ENCODE results near the gene NCKAP5L. TPM values are rescaled to one million over a fixed set of nuclear protein-coding genes. Genes with fewer than 3 reads are reported as not detected.

NCKAP5L gene
- total RNA-seq, 1 experiment from 2014 or later, result 28.2 TPM

DNA sequence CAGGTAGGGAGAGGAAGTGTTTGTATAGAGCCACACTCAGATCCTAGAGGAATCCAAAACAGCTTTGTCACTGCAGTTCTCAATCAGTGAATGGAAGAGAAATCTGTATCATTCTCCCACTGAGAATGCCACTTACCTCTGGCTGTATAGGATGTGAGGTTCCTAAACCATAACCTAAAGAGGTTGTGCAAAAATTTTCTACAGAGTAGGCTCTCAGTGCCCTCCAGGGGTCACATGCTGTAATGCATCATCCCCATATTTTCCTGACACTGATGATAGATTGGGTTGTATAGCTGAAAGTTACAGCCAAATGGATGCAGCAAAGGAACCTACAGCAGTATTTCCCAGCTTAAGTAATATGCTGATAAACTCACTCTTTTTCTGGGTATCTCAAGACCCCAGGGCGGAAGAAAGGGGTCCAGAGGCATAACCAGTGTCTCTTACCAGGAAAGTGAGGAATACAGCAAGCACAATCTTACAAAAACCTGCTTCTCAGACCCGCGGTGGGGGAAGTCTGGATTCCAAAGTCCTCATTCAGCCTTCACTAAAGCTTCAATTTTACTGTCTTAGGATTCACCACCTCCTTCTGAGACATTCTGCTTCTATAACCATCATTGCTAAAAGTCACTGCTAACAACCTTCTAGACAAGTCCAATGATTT is 10.9 kb upstream of the NCKAP5L start:
- peaks cover 15% of the 10 kb centered on the region for H3K4me1 ChIP-seq (ENCODE audit: insufficient read depth, low read length, poor library complexity, severe bottlenecking)
- H3K9me3 ChIP-seq (ENCODE audit: low read depth, low read length, poor library complexity, severe bottlenecking), result no peaks in the 10 kb centered on the region
- peak; percentile 67 for DNase-seq (ENCODE audit: low spot score)
- H3K4me3 ChIP-seq (ENCODE audit: low read depth, low read length, poor library complexity, severe bottlenecking), result no peak overlapping the region
- BruUV-seq (replicated peaks), result no TSS peak
- ChIA-PET CTCF (interaction anchor here (0.6 to 1.3 kb wide), 6 partner anchors 11 to 410 kb away, joined by 3 to 6 read pairs (median 3); partner anchors contain the start of gene NCKAP5L), POLR2A (ENCODE audit: low non-redundant PET) (interaction anchor here (0.6 kb wide), 1 partner anchor 11 kb away, joined by 12 read pairs; the partner anchor contains the start of gene NCKAP5L)
- no peak overlapping the region for H3K27ac ChIP-seq (ENCODE audit: low read depth, low read length, poor library complexity, severe bottlenecking)
- peak; percentile 76 for TF ChIP-seq CTCF (conservative IDR thresholded peaks at IDR 0.05; ENCODE audit: low read depth, low read length)
- no peak for TF ChIP-seq EZH2 (IDR thresholded peaks at IDR 0.05; ENCODE audit: borderline replicate concordance, low read depth, low read length, poor library complexity, severe bottlenecking)
- intact Hi-C loops (cut with micrococcal nuclease; ENCODE audit: unreplicated experiment), result loop anchor here (1.0 kb wide), 1 partner anchor 61 kb away; no protein-coding TSS in a partner anchor
- no peaks in the 10 kb centered on the region for H3K36me3 ChIP-seq (ENCODE audit: insufficient read depth, low read length, poor library complexity, severe bottlenecking)
- no peaks in the 10 kb centered on the region for H3K27me3 ChIP-seq (replicated peaks; ENCODE audit: insufficient read depth, low read depth, low read length, poor library complexity)

DNA sequence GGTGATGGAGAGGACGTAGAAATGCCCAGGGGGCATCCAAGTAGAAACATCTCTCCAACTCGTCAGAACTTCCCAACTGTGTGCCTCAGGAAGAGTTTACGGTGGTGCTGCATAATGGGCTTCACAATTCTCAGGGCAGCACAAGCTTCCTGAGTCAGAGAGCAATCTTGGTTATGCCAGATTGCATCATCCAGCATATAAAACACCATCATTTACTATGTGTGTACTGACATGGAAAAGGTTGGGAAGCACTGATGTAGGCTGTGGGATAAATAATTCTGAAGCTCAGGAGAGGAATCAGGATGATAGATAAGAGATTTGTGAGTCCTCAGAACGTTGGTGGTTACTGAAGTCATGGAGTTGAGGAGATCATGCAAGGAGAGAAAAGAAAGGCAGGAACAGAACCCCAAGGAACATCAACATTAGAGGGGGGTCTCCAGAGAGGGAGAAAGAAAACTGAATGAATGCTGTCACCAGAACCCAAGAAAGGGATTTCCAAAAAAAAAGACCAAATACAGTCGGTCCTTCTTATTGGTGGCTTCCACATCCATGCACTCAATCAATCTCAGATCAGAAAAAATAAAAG is 4.7 kb upstream of the NCKAP5L start:
- Histone ChIP-seq H3K36me3 (ENCODE audit: insufficient read depth, low read length, poor library complexity, severe bottlenecking) (no peaks in the 10 kb centered on the region), H3K4me3 (ENCODE audit: low read depth, low read length, poor library complexity, severe bottlenecking) (no peak overlapping the region), H3K9me3 (ENCODE audit: low read depth, low read length, poor library complexity, severe bottlenecking) (no peaks in the 10 kb centered on the region), H3K27me3 (replicated peaks; ENCODE audit: insufficient read depth, low read depth, low read length, poor library complexity) (no peaks in the 10 kb centered on the region), H3K27ac (ENCODE audit: low read depth, low read length, poor library complexity, severe bottlenecking) (peak overlapping the region; percentile 58), H3K4me1 (ENCODE audit: insufficient read depth, low read length, poor library complexity, severe bottlenecking) (peaks cover 22% of the 10 kb centered on the region)
- ChIA-PET POLR2A (ENCODE audit: low non-redundant PET) (no interaction called here), CTCF (interaction anchor here (0.6 kb wide), 1 partner anchor 221 kb away, joined by 3 read pairs; no protein-coding TSS in a partner anchor)
- intact Hi-C loops (cut with micrococcal nuclease; ENCODE audit: unreplicated experiment), result no loop called here
- DNase-seq (ENCODE audit: low spot score), result peak; percentile 45
- TF ChIP-seq EZH2 (IDR thresholded peaks at IDR 0.05; ENCODE audit: borderline replicate concordance, low read depth, low read length, poor library complexity, severe bottlenecking), result no peak
- TF ChIP-seq CTCF (conservative IDR thresholded peaks at IDR 0.05; ENCODE audit: low read depth, low read length), result no peak
- BruUV-seq (replicated peaks), result no TSS peak

DNA sequence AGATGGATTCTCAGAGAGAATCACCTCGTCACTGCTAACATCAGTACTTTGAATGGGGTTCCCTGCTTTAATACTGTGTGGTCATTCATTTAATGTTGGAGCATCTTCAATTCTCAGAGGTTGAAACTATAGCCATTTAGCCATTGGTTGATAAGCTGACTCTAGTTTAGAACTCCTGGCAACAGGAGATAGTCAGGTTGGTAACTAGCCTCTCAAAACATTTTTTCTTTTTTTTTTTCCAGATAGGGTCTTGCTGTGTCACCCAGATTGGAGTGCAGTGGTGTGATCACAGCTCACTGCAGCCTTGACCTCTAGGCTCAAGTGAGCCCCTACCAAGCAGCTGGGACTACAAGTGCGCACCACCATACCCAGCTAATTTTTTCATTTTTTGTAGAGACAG is 3.5 kb upstream of the NCKAP5L start:
- H3K4me1 ChIP-seq (ENCODE audit: insufficient read depth, low read length, poor library complexity, severe bottlenecking), result peaks cover 26% of the 10 kb centered on the region
- CTCF ChIA-PET, result no interaction called here
- H3K27ac ChIP-seq (ENCODE audit: low read depth, low read length, poor library complexity, severe bottlenecking), result peak overlapping the region; percentile 58
- H3K4me3 ChIP-seq (ENCODE audit: low read depth, low read length, poor library complexity, severe bottlenecking), result no peak overlapping the region
- no TSS peak for BruUV-seq (replicated peaks)
- no peaks in the 10 kb centered on the region for H3K27me3 ChIP-seq (replicated peaks; ENCODE audit: insufficient read depth, low read depth, low read length, poor library complexity)
- H3K9me3 ChIP-seq (ENCODE audit: low read depth, low read length, poor library complexity, severe bottlenecking), result no peaks in the 10 kb centered on the region
- TF ChIP-seq EZH2 (IDR thresholded peaks at IDR 0.05; ENCODE audit: borderline replicate concordance, low read depth, low read length, poor library complexity, severe bottlenecking) (no peak), CTCF (conservative IDR thresholded peaks at IDR 0.05; ENCODE audit: low read depth, low read length) (no peak)
- DNase-seq (ENCODE audit: low spot score), result no peak
- no peaks in the 10 kb centered on the region for H3K36me3 ChIP-seq (ENCODE audit: insufficient read depth, low read length, poor library complexity, severe bottlenecking)
- POLR2A ChIA-PET (ENCODE audit: low non-redundant PET), result no interaction called here
- intact Hi-C loops (cut with micrococcal nuclease; ENCODE audit: unreplicated experiment), result no loop called here
